ENCODE measurements around the gene KIRREL3.

KIRREL3 gene

DNA sequence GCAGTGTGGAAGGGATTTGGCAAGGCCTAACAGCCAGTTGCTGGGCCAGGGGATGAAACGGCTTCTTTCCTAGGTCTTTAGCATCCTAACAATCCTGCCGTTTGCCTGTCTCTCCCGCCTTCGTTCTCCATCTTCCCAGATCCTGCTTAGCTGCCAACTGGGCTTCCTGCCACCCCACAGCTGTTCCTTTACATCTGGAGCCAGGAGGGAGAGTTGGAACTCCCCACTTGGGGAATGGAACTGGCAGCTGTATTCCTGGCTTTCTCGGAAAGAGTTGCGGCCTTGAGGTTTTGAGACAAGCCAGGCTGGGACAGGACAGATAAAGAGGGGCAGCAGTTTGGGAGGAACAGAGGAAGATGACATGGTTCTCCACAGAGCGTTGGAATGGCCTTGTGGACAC is 585.4 kb downstream of the KIRREL3 start:
- H2AFZ ChIP-seq (ENCODE audit: low read depth), result no peak overlapping the region
- no peaks in the 10 kb centered on the region for H3K79me2 ChIP-seq (ENCODE audit: insufficient read depth, low read depth)
- H4K20me1 ChIP-seq (ENCODE audit: insufficient read depth), result no peaks in the 10 kb centered on the region
- H3K4me2 ChIP-seq, result no peak overlapping the region
- TF ChIP-seq, protein P1, sequence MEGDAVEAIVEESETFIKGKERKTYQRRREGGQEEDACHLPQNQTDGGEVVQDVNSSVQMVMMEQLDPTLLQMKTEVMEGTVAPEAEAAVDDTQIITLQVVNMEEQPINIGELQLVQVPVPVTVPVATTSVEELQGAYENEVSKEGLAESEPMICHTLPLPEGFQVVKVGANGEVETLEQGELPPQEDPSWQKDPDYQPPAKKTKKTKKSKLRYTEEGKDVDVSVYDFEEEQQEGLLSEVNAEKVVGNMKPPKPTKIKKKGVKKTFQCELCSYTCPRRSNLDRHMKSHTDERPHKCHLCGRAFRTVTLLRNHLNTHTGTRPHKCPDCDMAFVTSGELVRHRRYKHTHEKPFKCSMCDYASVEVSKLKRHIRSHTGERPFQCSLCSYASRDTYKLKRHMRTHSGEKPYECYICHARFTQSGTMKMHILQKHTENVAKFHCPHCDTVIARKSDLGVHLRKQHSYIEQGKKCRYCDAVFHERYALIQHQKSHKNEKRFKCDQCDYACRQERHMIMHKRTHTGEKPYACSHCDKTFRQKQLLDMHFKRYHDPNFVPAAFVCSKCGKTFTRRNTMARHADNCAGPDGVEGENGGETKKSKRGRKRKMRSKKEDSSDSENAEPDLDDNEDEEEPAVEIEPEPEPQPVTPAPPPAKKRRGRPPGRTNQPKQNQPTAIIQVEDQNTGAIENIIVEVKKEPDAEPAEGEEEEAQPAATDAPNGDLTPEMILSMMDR (conservative IDR thresholded peaks at IDR 0.05; ENCODE audit: low read depth, low read length), result no peak
- no peak overlapping the region for H3K27ac ChIP-seq
- H3K36me3 ChIP-seq (ENCODE audit: insufficient read depth), result no peaks in the 10 kb centered on the region
- no peak overlapping the region for H3K4me3 ChIP-seq (IDR thresholded peaks at IDR 0.05; ENCODE audit: insufficient read depth, low read depth, low read length)
- H3K9ac ChIP-seq, result no peak overlapping the region
- peaks cover 6% of the 10 kb centered on the region for H3K4me1 ChIP-seq (ENCODE audit: low read depth, poor library complexity, severe bottlenecking)
- H3K27me3 ChIP-seq (ENCODE audit: insufficient read depth, low read depth), result peaks cover 5% of the 10 kb centered on the region; the same call in 1 of the 2 replicates

GRCh38 chr11:126414615-126415014 is 586.0 kb downstream of the KIRREL3 start:
- TF ChIP-seq, protein P1 (conservative IDR thresholded peaks at IDR 0.05; ENCODE audit: low read depth, low read length), result no peak
- no peak overlapping the region for H3K4me3 ChIP-seq (IDR thresholded peaks at IDR 0.05; ENCODE audit: insufficient read depth, low read depth, low read length)
- H3K27me3 ChIP-seq (ENCODE audit: insufficient read depth, low read depth), result peaks cover 5% of the 10 kb centered on the region; the same call in 1 of the 2 replicates
- H3K9ac ChIP-seq, result no peak overlapping the region
- H2AFZ ChIP-seq (ENCODE audit: low read depth), result no peak overlapping the region
- no peaks in the 10 kb centered on the region for H3K36me3 ChIP-seq (ENCODE audit: insufficient read depth)
- no peak overlapping the region for H3K27ac ChIP-seq
- H3K4me2 ChIP-seq, result no peak overlapping the region
- H3K79me2 ChIP-seq (ENCODE audit: insufficient read depth, low read depth), result no peaks in the 10 kb centered on the region
- peaks cover under 1% of the 10 kb centered on the region for H3K4me1 ChIP-seq (ENCODE audit: low read depth, poor library complexity, severe bottlenecking)
- no peaks in the 10 kb centered on the region for H4K20me1 ChIP-seq (ENCODE audit: insufficient read depth)

DNA sequence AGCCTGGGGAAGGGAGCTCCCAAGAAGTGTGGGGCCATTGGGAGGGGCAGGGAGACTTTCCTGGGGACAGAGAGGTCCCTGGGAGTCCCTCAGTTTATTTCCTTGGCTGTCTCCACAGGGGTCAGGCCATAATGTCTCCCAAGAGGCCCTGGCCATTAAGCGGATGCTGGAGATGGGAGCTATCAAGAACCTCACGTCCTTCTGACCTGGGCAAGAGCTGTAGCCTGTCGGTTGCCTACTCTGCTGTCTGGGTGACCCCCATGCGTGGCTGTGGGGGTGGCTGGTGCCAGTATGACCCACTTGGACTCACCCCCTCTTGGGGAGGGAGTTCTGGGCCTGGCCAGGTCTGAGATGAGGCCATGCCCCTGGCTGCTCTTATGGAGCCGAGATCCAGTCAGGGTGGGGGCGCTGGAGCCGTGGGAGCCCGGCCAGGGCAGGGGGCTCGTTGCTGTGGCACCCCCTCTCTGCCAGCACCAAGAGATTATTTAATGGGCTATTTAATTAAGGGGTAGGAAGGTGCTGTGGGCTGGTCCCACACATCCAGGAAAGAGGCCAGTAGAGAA is 586.6 kb downstream of the KIRREL3 start:
- TF ChIP-seq, protein P1 (conservative IDR thresholded peaks at IDR 0.05; ENCODE audit: low read depth, low read length), result no peak
- Histone ChIP-seq H3K4me2 (no peak overlapping the region), H3K4me1 (ENCODE audit: low read depth, poor library complexity, severe bottlenecking) (no peaks in the 10 kb centered on the region), H3K36me3 (ENCODE audit: insufficient read depth) (no peaks in the 10 kb centered on the region), H4K20me1 (ENCODE audit: insufficient read depth) (no peaks in the 10 kb centered on the region), H3K9ac (no peak overlapping the region), H3K79me2 (ENCODE audit: insufficient read depth, low read depth) (no peaks in the 10 kb centered on the region), H3K4me3 (IDR thresholded peaks at IDR 0.05; ENCODE audit: insufficient read depth, low read depth, low read length) (no peak overlapping the region), H3K27me3 (ENCODE audit: insufficient read depth, low read depth) (peaks cover 5% of the 10 kb centered on the region; the same call in 1 of the 2 replicates), H2AFZ (ENCODE audit: low read depth) (no peak overlapping the region), H3K27ac (no peak overlapping the region)

GRCh38 chr11:126413426-126413825 is 587.1 kb downstream of the KIRREL3 start:
- Histone ChIP-seq H2AFZ (ENCODE audit: low read depth) (no peak overlapping the region), H3K27me3 (ENCODE audit: insufficient read depth, low read depth) (peaks cover 2% of the 10 kb centered on the region; the same call in 1 of the 2 replicates), H3K4me2 (no peak overlapping the region), H4K20me1 (ENCODE audit: insufficient read depth) (no peaks in the 10 kb centered on the region), H3K4me1 (ENCODE audit: low read depth, poor library complexity, severe bottlenecking) (no peaks in the 10 kb centered on the region), H3K9ac (no peak overlapping the region), H3K4me3 (IDR thresholded peaks at IDR 0.05; ENCODE audit: insufficient read depth, low read depth, low read length) (no peak overlapping the region), H3K79me2 (ENCODE audit: insufficient read depth, low read depth) (no peaks in the 10 kb centered on the region), H3K36me3 (ENCODE audit: insufficient read depth) (no peaks in the 10 kb centered on the region), H3K27ac (no peak overlapping the region)
- TF ChIP-seq, protein P1 (conservative IDR thresholded peaks at IDR 0.05; ENCODE audit: low read depth, low read length), result no peak
